ENCODE data around the gene ZNF385A. TPM values are rescaled to one million over a fixed set of nuclear protein-coding genes. Genes with fewer than 3 reads are reported as not detected.

The ZNF385A gene
- total and polyA plus RNA-seq, 2 donors from 2014 or later: 10.2 to 16.6 TPM

DNA sequence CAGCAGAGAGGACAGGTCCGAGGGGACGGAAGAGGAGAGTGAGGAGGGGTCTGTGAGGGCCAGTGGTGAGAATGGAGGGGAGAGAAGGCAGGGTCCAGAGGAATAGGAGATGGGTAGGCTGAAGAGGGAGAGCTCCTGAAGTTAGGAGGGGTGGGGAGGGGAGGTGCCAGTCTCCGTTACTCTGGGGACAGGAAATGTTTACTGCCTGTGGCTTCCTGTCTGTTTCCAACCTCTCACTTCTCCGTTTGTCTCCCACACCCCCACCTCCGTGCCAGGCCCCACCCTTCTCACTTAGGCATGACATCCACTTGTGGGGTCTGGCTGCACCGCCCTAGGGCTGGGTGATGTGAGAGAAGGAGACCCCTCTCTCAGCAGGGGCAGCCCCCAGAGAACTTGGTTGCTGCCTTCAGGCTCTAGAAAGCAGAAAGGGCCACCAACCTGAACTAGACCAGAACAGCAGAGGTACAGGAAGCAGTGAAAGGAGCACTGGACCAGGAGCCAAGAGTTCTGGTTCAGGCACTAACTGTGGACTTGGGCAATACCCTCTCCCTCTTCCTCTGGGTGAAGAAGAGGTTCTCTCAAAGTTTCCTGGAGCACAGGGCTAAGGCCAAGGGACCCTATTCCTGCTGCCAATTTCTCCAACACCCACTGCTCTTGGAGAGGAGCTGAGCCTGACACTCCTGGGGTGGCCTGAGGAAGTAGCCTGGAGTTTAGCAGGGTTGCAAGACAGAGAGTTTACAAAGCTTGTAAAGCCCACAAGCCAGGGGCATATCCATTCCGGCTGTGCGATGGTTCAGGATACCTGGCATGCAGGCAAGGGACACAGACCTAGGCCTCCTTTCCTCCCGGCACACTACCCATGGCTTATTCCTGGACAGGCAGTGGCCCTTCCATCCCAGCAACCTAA, 29.0 kb upstream of the ZNF385A start:
- Histone ChIP-seq H3K27ac (ENCODE audit: low read depth in 2 of 2, low read length in 2 of 2) (peak overlapping the region; percentile 54 to 65), H3K4me3 (ENCODE audit: low read length in 3 of 3) (peak overlapping the region in 2 of 3 donors; percentile 21 to 33), H3K4me1 (ENCODE audit: control insufficient read depth in 2 of 3, insufficient read depth in 2 of 3, low read depth in 1 of 3, low read length in 3 of 3) (peaks cover 0 to 14% (median 4%) of the 10 kb centered on the region in 3 donors), H3K36me3 (ENCODE audit: control insufficient read depth in 2 of 3, insufficient read depth in 3 of 3, low read length in 3 of 3) (peaks cover 0 to 4% (median 0%) of the 10 kb centered on the region in 3 donors), H3K9ac (ENCODE audit: low read length in 3 of 3) (no peak overlapping the region), H3K9me3 (ENCODE audit: control insufficient read depth in 2 of 3, insufficient read depth in 1 of 3, low read length in 3 of 3) (no peaks in the 10 kb centered on the region), H3K27me3 (ENCODE audit: control insufficient read depth, insufficient read depth, low read length) (no peaks in the 10 kb centered on the region)
- FAIRE-seq: no peak
- peak in 1 of 5 donors; percentile 29 for DNase-seq
- no peak for TF ChIP-seq CTCF (IDR thresholded peaks at IDR 0.05; ENCODE audit: borderline replicate concordance, extremely low read depth, insufficient read depth)
- intact Hi-C loops (cut with DNase I): no loop called here

GRCh38 chr12:54412786-54413185, 28.3 kb upstream of the ZNF385A start:
- FAIRE-seq: no peak
- no peak for TF ChIP-seq CTCF (IDR thresholded peaks at IDR 0.05; ENCODE audit: borderline replicate concordance, extremely low read depth, insufficient read depth)
- peaks cover 0 to 4% (median 0%) of the 10 kb centered on the region in 3 donors for H3K36me3 ChIP-seq (ENCODE audit: control insufficient read depth in 2 of 3, insufficient read depth in 3 of 3, low read length in 3 of 3)
- DNase-seq: no peak
- H3K9ac ChIP-seq (ENCODE audit: low read length in 3 of 3): no peak overlapping the region
- H3K27me3 ChIP-seq (ENCODE audit: control insufficient read depth, insufficient read depth, low read length): no peaks in the 10 kb centered on the region
- peak overlapping the region; percentile 54 to 65 for H3K27ac ChIP-seq (ENCODE audit: low read depth in 2 of 2, low read length in 2 of 2)
- intact Hi-C loops (cut with DNase I): no loop called here
- H3K4me3 ChIP-seq (ENCODE audit: low read length in 3 of 3): no peak overlapping the region
- H3K4me1 ChIP-seq (ENCODE audit: control insufficient read depth in 2 of 3, insufficient read depth in 2 of 3, low read depth in 1 of 3, low read length in 3 of 3): peaks cover 0 to 14% (median 4%) of the 10 kb centered on the region in 3 donors
- H3K9me3 ChIP-seq (ENCODE audit: control insufficient read depth in 2 of 3, insufficient read depth in 1 of 3, low read length in 3 of 3): no peaks in the 10 kb centered on the region

GRCh38 chr12:54412348-54412747, 27.8 kb upstream of the ZNF385A start:
- DNase-seq (no peak), FAIRE-seq (no peak)
- no peak overlapping the region for H3K9ac ChIP-seq (ENCODE audit: low read length in 3 of 3)
- no peak for TF ChIP-seq CTCF (IDR thresholded peaks at IDR 0.05; ENCODE audit: borderline replicate concordance, extremely low read depth, insufficient read depth)
- peaks cover 0 to 14% (median 4%) of the 10 kb centered on the region in 3 donors for H3K4me1 ChIP-seq (ENCODE audit: control insufficient read depth in 2 of 3, insufficient read depth in 2 of 3, low read depth in 1 of 3, low read length in 3 of 3)
- H3K27ac ChIP-seq (ENCODE audit: low read depth in 2 of 2, low read length in 2 of 2): peak overlapping the region in 1 of 2 donors; percentile 54
- H3K27me3 ChIP-seq (ENCODE audit: control insufficient read depth, insufficient read depth, low read length): no peaks in the 10 kb centered on the region
- no peaks in the 10 kb centered on the region for H3K9me3 ChIP-seq (ENCODE audit: control insufficient read depth in 2 of 3, insufficient read depth in 1 of 3, low read length in 3 of 3)
- intact Hi-C loops (cut with DNase I): no loop called here
- no peak overlapping the region for H3K4me3 ChIP-seq (ENCODE audit: low read length in 3 of 3)
- peaks cover 0 to 4% (median 2%) of the 10 kb centered on the region in 3 donors for H3K36me3 ChIP-seq (ENCODE audit: control insufficient read depth in 2 of 3, insufficient read depth in 3 of 3, low read length in 3 of 3)
